K562 (cell line): ENCODE data around the gene GPN3. TPM values are rescaled to one million over a fixed set of nuclear protein-coding genes. Genes with fewer than 3 reads are reported as not detected.
A peak's percentile ranks its signal among the peaks of the same experiment; 100 is the strongest.

Experiments used
- CBFB ChIP-seq: sonication (generic); formaldehyde crosslinking; IDR thresholded peaks from 2 replicates; pipeline ENCODE4 v1.4.0; 2020; ENCODE audit warnings: mild to moderate bottlenecking, missing genetic modification reagents
- CC2D1A ChIP-seq: fragments of 450-650 bp; IDR thresholded peaks from 2 replicates; pipeline ENCODE4 v1.6.1; 2017; ENCODE audit warnings: mild to moderate bottlenecking
- CLOCK ChIP-seq: fragments of 250-450 bp; sonication (Bioruptor Pico); IDR thresholded peaks from 2 replicates; pipeline ENCODE4 v1.4.0; 2020; ENCODE audit warnings: mild to moderate bottlenecking, moderate library complexity, borderline replicate concordance
- ETV5 ChIP-seq: sonication (generic); formaldehyde crosslinking; IDR thresholded peaks from 2 replicates; pipeline ENCODE4 v1.4.0; 2020; ENCODE audit warnings: low read depth, mild to moderate bottlenecking, missing genetic modification reagents
- ETV6 ChIP-seq, 3 experiments: fragments of 150-350 bp in 1 of 3; sonication (generic) in 1 of 3; formaldehyde crosslinking in 1 of 3; IDR thresholded peaks; 2 replicates each; pipeline versions ENCODE4 v1.6.1 to v1.8.0; 2014 to 2022; ENCODE audit warnings: borderline replicate concordance in 2 of 3, low read depth in 2 of 3, antibody characterized with exemption in 1 of 3, low read length in 1 of 3, mild to moderate bottlenecking in 1 of 3, missing genetic modification reagents in 1 of 3
- JUND ChIP-seq, 2 experiments: IDR thresholded peaks; 2 replicates in 1 of 2; 3 replicates in 1 of 2; pipeline ENCODE4 v1.6.1; 2011; ENCODE audit warnings: borderline replicate concordance in 2 of 2, low read depth in 2 of 2, low read length in 2 of 2, improper control_type of control experiment in 1 of 2, missing biosample characterization in 1 of 2, missing genetic modification characterization in 1 of 2, missing genetic modification reagents in 1 of 2
- KDM2B ChIP-seq: fragments of 250-450 bp; sonication (Bioruptor Pico); IDR thresholded peaks from 2 replicates; pipeline ENCODE4 v1.8.0; 2021; ENCODE audit warnings: mild to moderate bottlenecking, moderate library complexity
- MTA3 ChIP-seq: fragments of 450-650 bp; formaldehyde crosslinking; IDR thresholded peaks from 2 replicates; pipeline ENCODE4 v1.6.1; 2017; ENCODE audit warnings: mild to moderate bottlenecking, borderline replicate concordance
- NEUROD1 ChIP-seq: fragments of 150-350 bp; IDR thresholded peaks from 2 replicates; pipeline ENCODE4 v1.6.1; 2014; ENCODE audit warnings: borderline replicate concordance, low read length, low read depth; ENCODE audit not compliant: partially characterized antibody
- REST ChIP-seq, 2 experiments: fragments of 450-650 bp; formaldehyde crosslinking in 1 of 2; IDR thresholded peaks; 2 replicates each; pipeline versions ENCODE4 v1.4.0 to v1.6.1; 2014 to 2020; ENCODE audit warnings: mild to moderate bottlenecking in 2 of 2, borderline replicate concordance in 1 of 2, low read depth in 1 of 2
- SP1 ChIP-seq: sonication (generic); formaldehyde crosslinking; IDR thresholded peaks from 2 replicates; pipeline ENCODE4 v1.8.1; 2022; ENCODE audit warnings: mild to moderate bottlenecking, missing genetic modification reagents
- TEAD2 ChIP-seq: fragments of 450-650 bp; IDR thresholded peaks from 2 replicates; pipeline ENCODE4 v1.6.1; 2016; ENCODE audit warnings: missing genetic modification characterization, control low read depth, missing compliant biosample characterization
- ZNF511 ChIP-seq: sonication (generic); formaldehyde crosslinking; IDR thresholded peaks from 2 replicates; pipeline ENCODE4 v1.8.0; 2022; ENCODE audit warnings: mild to moderate bottlenecking, missing genetic modification reagents
- polyA plus RNA-seq, 8 experiments: library from polyadenylated mRNA; depleted of rRNA in 4 of 8; stranded (reverse) in 5 of 8; unstranded in 3 of 8; fragments of >200 nt; fragmentation: Nextera tagmentation in 2 of 8; fragmentation: Illumina TruSeq in 1 of 8; extraction: Ambion mirVana in 2 of 8; extraction: Trizol in 1 of 8; gene quantifications; 2 replicates each; pipeline versions ENCODE4 v1.2.1 to v1.2.3, GENCODE V29; 2011 to 2014; ENCODE audit warnings: inconsistent platforms in 1 of 8, missing spikeins in 1 of 8
- total RNA-seq, 7 experiments: library from RNA; depleted of rRNA in 6 of 7; stranded (reverse); fragments of >200 nt in 6 of 7; fragmentation: Illumina TruSeq in 2 of 7; extraction: Trizol in 2 of 7; gene quantifications; 2 replicates each; pipeline versions ENCODE4 v1.2.1 to v1.2.3, GENCODE V29; 2011 to 2021; ENCODE audit warnings: low replicate concordance in 1 of 7

GPN3 gene
- total and polyA plus RNA-seq, 9 of the 15 experiments (the other 6 are each of a cell fraction or from before 2014, with no cell fraction given), result 35.8 to 123 (median 64.2) TPM

- TF ChIP-seq CLOCK (CRISPR knock-in tag) (no peak), ETV6 (IDR thresholded peaks at IDR 0.05; ENCODE audit: borderline replicate concordance in 1 of 2, low read depth in 2 of 2, low read length in 1 of 2) (peak; percentile 98 to 99), ETV6 (CRISPR knock-in tag; IDR thresholded peaks at IDR 0.05; ENCODE audit: borderline replicate concordance) (no peak; the same call in 1 of the 2 replicates), REST (IDR thresholded peaks at IDR 0.05; ENCODE audit: borderline replicate concordance) (peak; percentile 83), REST (CRISPR knock-in tag; IDR thresholded peaks at IDR 0.05; ENCODE audit: low read depth) (no peak; the same call in 1 of the 2 replicates), ETV5 (CRISPR knock-in tag) (peak; percentile 99), CC2D1A (peak; percentile 60), NEUROD1 (peak; percentile 63), JUND (IDR thresholded peaks at IDR 0.05; ENCODE audit: borderline replicate concordance, low read depth, low read length) (peak; percentile 32; the same call in 1 of the 2 replicates), JUND (tag; IDR thresholded peaks at IDR 0.05; ENCODE audit: borderline replicate concordance, low read depth, low read length) (no peak; the same call in 2 of the 3 replicates), ZNF511 (CRISPR knock-in tag) (no peak; the same call in 1 of the 2 replicates), KDM2B (no peak), MTA3 (peak; percentile 41; the same call in 1 of the 2 replicates), CBFB (CRISPR knock-in tag) (peak; percentile 31; the same call in 1 of the 2 replicates), TEAD2 (tag) (no peak), SP1 (peak; percentile 96)
Measured at GRCh38 chr12:110449799-110450497, 18.1 kb downstream of the GPN3 start, which contains the start of gene ARPC3 (continued).
